ENCODE results near the gene PRPF31. TPM values are rescaled to one million over a fixed set of nuclear protein-coding genes. Genes with fewer than 3 reads are reported as not detected.
A peak's percentile ranks its signal among the peaks of the same experiment; 100 is the strongest.

The PRPF31 gene
- polyA plus RNA-seq, 4 donors: 69.5 to 75.8 (median 71.8) TPM

GRCh38 chr19:54138489-54139256, 23.1 kb downstream of the PRPF31 start:
- no peak for DNase-seq (ENCODE audit: low read depth in 4 of 4, low spot score in 2 of 4)

- DNase-seq (ENCODE audit: low read depth in 4 of 4, low spot score in 2 of 4): no peak
These were observed 25.8 kb downstream of the PRPF31 start for GRCh38 chr19:54141356-54141755.

- no peak for DNase-seq (ENCODE audit: low read depth in 4 of 4, low spot score in 2 of 4)
These were observed 26.7 kb downstream of the PRPF31 start for GRCh38 chr19:54142166-54142780.

- no peak for DNase-seq (ENCODE audit: low read depth in 4 of 4, low spot score in 2 of 4)
These were observed 30.1 kb downstream of the PRPF31 start for GRCh38 chr19:54145541-54146158.

- no peak for DNase-seq (ENCODE audit: low read depth in 4 of 4, low spot score in 2 of 4)
These were observed 32.1 kb downstream of the PRPF31 start for GRCh38 chr19:54147676-54148075.

- no peak for DNase-seq (ENCODE audit: low read depth in 4 of 4, low spot score in 2 of 4)
These were observed 32.6 kb downstream of the PRPF31 start for GRCh38 chr19:54148158-54148557.

- DNase-seq (ENCODE audit: low read depth in 4 of 4, low spot score in 2 of 4): no peak
These were observed 33.7 kb downstream of the PRPF31 start for GRCh38 chr19:54149021-54149812.

- DNase-seq (ENCODE audit: low read depth in 4 of 4, low spot score in 2 of 4): no peak
These were observed 35.9 kb downstream of the PRPF31 start for GRCh38 chr19:54151362-54152035.

- DNase-seq (ENCODE audit: low read depth in 4 of 4, low spot score in 2 of 4): no peak
These were observed 36.7 kb downstream of the PRPF31 start for GRCh38 chr19:54152267-54152666.

GRCh38 chr19:54152878-54153524, 37.4 kb downstream of the PRPF31 start:
- no peak for DNase-seq (ENCODE audit: low read depth in 4 of 4, low spot score in 2 of 4)

GRCh38 chr19:54153731-54154326, 38.3 kb downstream of the PRPF31 start:
- DNase-seq (ENCODE audit: low read depth in 4 of 4, low spot score in 2 of 4): no peak

- no peak for DNase-seq (ENCODE audit: low read depth in 4 of 4, low spot score in 2 of 4)
These were observed 39.2 kb downstream of the PRPF31 start for GRCh38 chr19:54154603-54155345.

GRCh38 chr19:54155694-54156093, 40.1 kb downstream of the PRPF31 start:
- DNase-seq (ENCODE audit: low read depth in 4 of 4, low spot score in 2 of 4): no peak

- DNase-seq (ENCODE audit: low read depth in 4 of 4, low spot score in 2 of 4): no peak
These were observed 40.9 kb downstream of the PRPF31 start for GRCh38 chr19:54156490-54156889.

GRCh38 chr19:54156953-54157352, 41.4 kb downstream of the PRPF31 start:
- DNase-seq (ENCODE audit: low read depth in 4 of 4, low spot score in 2 of 4): no peak

- no peak for DNase-seq (ENCODE audit: low read depth in 4 of 4, low spot score in 2 of 4)
These were observed 43.3 kb downstream of the PRPF31 start for GRCh38 chr19:54158812-54159351.

- DNase-seq (ENCODE audit: low read depth in 4 of 4, low spot score in 2 of 4): peak; percentile 99 to 100 (median 100)
These were observed 44.0 kb downstream of the PRPF31 start, which contains the start of gene LENG1 for GRCh38 chr19:54159352-54160181. TSS of gene LENG1 (minus strand) at chr19:54159721. CDS start at chr19:54159695, 26 bp downstream.
